Measurements from ENCODE around the gene MROH7. TPM values are rescaled to one million over a fixed set of nuclear protein-coding genes. Genes with fewer than 3 reads are reported as not detected.
A peak's percentile ranks its signal among the peaks of the same experiment; 100 is the strongest.

MROH7 gene
- total RNA-seq, 5 donors from 2014 or later (not counting 1 experiment from before 2014, with no cell fraction given): 0.15 to 0.63 (median 0.25) TPM

DNA sequence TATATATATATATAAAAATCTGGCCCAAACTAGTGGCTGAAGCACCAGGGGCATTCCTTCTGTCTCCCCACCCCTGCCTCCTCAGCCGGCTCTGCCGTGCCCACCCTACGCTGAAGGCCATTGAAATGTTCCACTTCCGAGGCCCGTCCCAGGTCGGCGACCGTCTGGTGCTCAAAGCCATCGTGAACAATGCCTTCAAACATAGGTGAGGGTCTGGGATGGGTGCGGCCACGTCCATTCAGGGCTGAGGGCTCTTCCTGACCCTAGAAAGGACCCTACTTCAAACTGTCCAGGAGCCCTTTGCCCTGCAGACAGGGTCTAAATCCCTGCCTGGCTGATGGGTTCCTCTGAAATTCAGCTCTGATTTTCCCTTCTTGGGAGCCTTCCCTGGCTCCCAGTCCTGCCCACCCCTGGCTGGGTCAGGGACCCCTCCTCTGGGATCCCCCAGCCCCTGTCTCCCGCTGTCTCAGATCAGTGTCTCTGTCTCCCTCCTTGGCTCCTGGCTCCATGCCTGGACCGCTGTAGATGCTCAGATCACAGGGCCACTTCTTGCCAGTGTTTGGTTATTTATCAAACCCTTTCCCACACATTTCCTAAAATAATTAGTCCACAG lies 42.3 kb upstream of the MROH7 start:
- Histone ChIP-seq H3K36me3 (ENCODE audit: control insufficient read depth in 2 of 2, extremely low read depth in 1 of 2, insufficient read depth in 1 of 2, low read length in 1 of 2) (no peaks in the 10 kb centered on the region), H3K4me1 (ENCODE audit: control insufficient read depth in 1 of 2, extremely low read depth in 1 of 2, insufficient read depth in 2 of 2, low read length in 2 of 2) (peaks cover 0 to 7% of the 10 kb centered on the region in 2 experiments), H3K27ac (ENCODE audit: low read length) (no peak overlapping the region), H3K4me3 (ENCODE audit: control insufficient read depth in 1 of 2, extremely low read depth in 1 of 2, low read length in 1 of 2) (no peak overlapping the region), H3K9me3 (no peaks in the 10 kb centered on the region), H3K27me3 (replicated peaks in 1 of 2; ENCODE audit: control insufficient read depth in 2 of 2, extremely low read depth in 1 of 2, insufficient read depth in 2 of 2, low read length in 1 of 2) (no peaks in the 10 kb centered on the region)
- Mint-ChIP-seq H3K4me3 (no peak overlapping the region), H3K4me1 (peaks cover 3 to 4% (median 3%) of the 10 kb centered on the region in 3 donors), H3K36me3 (no peaks in the 10 kb centered on the region), H3K27me3 (no peaks in the 10 kb centered on the region), H3K27ac (no peak overlapping the region), H3K9me3 (no peaks in the 10 kb centered on the region)
- DNase-seq (no peak), ATAC-seq (replicated peaks in 1 of 4) (no peak)
- ChIA-PET POLR2A (no interaction called here), CTCF (no interaction called here)
- 92% methylated on average over 13 of the region's 13 CpGs for WGBS (ENCODE audit: insufficient coverage)

DNA sequence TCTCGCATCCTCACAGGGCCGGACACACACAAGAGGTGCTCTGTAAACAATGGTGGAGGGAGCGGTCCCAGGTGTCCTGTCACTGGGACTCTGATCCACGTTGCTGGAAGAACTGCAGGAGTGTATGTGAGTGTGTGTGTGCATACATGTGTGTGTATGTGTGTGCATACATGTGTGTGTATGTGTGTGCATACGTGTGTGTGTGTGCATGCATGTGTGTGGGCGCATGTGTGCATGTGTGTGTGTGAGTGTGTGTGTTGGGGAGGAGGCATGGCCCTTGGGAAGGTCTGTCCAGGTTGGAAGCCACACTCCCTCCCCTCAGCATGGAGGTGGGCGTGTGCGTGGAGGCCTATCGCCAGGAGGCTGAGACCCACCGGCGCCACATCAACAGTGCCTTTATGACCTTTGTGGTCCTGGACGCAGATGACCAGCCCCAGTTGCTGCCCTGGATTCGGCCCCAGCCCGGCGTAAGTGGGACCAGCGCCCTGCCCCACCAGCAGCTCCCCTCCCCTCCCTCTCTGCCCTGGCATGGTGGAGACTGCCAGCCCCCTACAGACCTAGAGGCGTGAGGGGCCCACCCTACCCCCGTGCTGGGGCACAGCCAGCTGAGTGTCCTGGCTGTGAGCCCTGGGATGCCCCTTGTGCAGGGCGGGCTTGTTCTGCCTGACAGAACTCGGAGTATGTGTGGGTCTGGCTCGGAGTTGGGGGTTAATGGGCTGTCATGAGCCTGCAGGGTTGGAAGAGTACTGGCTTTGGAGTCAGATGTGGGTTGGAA lies 40.5 kb upstream of the MROH7 start:
- no peaks in the 10 kb centered on the region for H3K36me3 Mint-ChIP-seq
- Histone ChIP-seq H3K4me3 (ENCODE audit: control insufficient read depth in 1 of 2, extremely low read depth in 1 of 2, low read length in 1 of 2) (no peak overlapping the region), H3K27ac (ENCODE audit: low read length) (no peak overlapping the region), H3K4me1 (ENCODE audit: control insufficient read depth in 1 of 2, extremely low read depth in 1 of 2, insufficient read depth in 2 of 2, low read length in 2 of 2) (peaks cover 0 to 17% of the 10 kb centered on the region in 2 experiments), H3K27me3 (replicated peaks in 1 of 2; ENCODE audit: control insufficient read depth in 2 of 2, extremely low read depth in 1 of 2, insufficient read depth in 2 of 2, low read length in 1 of 2) (no peaks in the 10 kb centered on the region), H3K36me3 (ENCODE audit: control insufficient read depth in 2 of 2, extremely low read depth in 1 of 2, insufficient read depth in 1 of 2, low read length in 1 of 2) (no peaks in the 10 kb centered on the region), H3K9me3 (no peaks in the 10 kb centered on the region)
- DNase-seq (no peak), ATAC-seq (replicated peaks in 1 of 4) (no peak)
- no peak overlapping the region for H3K4me3 Mint-ChIP-seq
- H3K27ac Mint-ChIP-seq: no peak overlapping the region
- H3K9me3 Mint-ChIP-seq: no peaks in the 10 kb centered on the region
- H3K27me3 Mint-ChIP-seq: no peaks in the 10 kb centered on the region
- H3K4me1 Mint-ChIP-seq: peaks cover 14 to 16% (median 15%) of the 10 kb centered on the region in 3 donors
- 84% methylated on average over 18 of the region's 21 CpGs for WGBS (ENCODE audit: insufficient coverage)
- POLR2A ChIA-PET: no interaction called here
- CTCF ChIA-PET: no interaction called here

DNA sequence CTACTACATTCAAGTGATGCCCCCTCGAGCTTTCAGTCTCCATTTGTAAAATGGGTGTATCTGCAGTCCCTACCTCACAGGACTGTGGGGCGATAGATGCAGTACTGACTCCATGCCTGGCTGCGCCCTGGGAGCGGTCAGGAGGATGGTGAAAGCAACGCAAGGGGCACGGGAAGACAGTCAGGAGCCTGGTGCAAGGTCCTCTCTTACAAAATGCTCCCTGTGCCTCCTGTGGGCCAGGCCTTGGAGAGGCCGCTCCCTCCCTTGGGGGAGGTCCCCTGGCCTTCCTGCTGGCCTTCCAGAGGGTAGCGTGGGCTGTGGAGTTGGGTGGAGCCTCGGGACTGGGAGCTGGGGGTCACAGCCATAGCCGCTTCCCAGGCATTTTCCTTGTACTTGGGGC lies 39.9 kb upstream of the MROH7 start:
- Mint-ChIP-seq H3K4me3 (no peak overlapping the region), H3K9me3 (no peaks in the 10 kb centered on the region), H3K27me3 (no peaks in the 10 kb centered on the region), H3K36me3 (no peaks in the 10 kb centered on the region), H3K27ac (no peak overlapping the region), H3K4me1 (peaks cover 14 to 16% (median 15%) of the 10 kb centered on the region in 3 donors)
- ATAC-seq (replicated peaks in 1 of 4): no peak
- no peaks in the 10 kb centered on the region for H3K27me3 ChIP-seq (replicated peaks in 1 of 2; ENCODE audit: control insufficient read depth in 2 of 2, extremely low read depth in 1 of 2, insufficient read depth in 2 of 2, low read length in 1 of 2)
- no peaks in the 10 kb centered on the region for H3K9me3 ChIP-seq
- no peak for DNase-seq
- 91% methylated on average over 6 of the region's 10 CpGs for WGBS (ENCODE audit: insufficient coverage)
- H3K27ac ChIP-seq (ENCODE audit: low read length): no peak overlapping the region
- peaks cover 0 to 17% of the 10 kb centered on the region in 2 experiments for H3K4me1 ChIP-seq (ENCODE audit: control insufficient read depth in 1 of 2, extremely low read depth in 1 of 2, insufficient read depth in 2 of 2, low read length in 2 of 2)
- no peak overlapping the region for H3K4me3 ChIP-seq (ENCODE audit: control insufficient read depth in 1 of 2, extremely low read depth in 1 of 2, low read length in 1 of 2)
- ChIA-PET POLR2A (no interaction called here), CTCF (no interaction called here)
- H3K36me3 ChIP-seq (ENCODE audit: control insufficient read depth in 2 of 2, extremely low read depth in 1 of 2, insufficient read depth in 1 of 2, low read length in 1 of 2): no peaks in the 10 kb centered on the region

DNA sequence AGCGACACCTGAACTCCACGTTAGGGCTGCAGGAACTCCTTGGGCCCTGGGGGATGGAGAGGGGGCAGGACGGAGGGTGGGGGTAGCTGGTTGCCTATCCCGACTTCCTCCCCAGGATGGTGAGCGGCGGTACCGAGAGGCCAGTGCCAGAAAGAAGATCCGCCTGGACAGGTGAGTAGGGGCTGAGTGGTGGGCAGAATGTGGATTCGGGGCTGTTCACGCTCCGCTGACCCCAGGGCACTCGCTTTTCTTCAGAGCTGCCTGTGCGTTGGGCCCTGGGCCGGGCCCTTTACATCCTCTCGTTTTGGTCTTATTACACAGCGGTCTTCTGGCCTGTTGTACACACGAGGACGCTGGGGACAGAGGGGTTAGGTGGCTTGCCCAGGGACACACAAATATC lies 39.0 kb upstream of the MROH7 start:
- Histone ChIP-seq H3K27me3 (replicated peaks in 1 of 2; ENCODE audit: control insufficient read depth in 2 of 2, extremely low read depth in 1 of 2, insufficient read depth in 2 of 2, low read length in 1 of 2) (no peaks in the 10 kb centered on the region), H3K9me3 (no peaks in the 10 kb centered on the region), H3K27ac (ENCODE audit: low read length) (no peak overlapping the region), H3K4me3 (ENCODE audit: control insufficient read depth in 1 of 2, extremely low read depth in 1 of 2, low read length in 1 of 2) (no peak overlapping the region), H3K36me3 (ENCODE audit: control insufficient read depth in 2 of 2, extremely low read depth in 1 of 2, insufficient read depth in 1 of 2, low read length in 1 of 2) (no peaks in the 10 kb centered on the region), H3K4me1 (ENCODE audit: control insufficient read depth in 1 of 2, extremely low read depth in 1 of 2, insufficient read depth in 2 of 2, low read length in 2 of 2) (peaks cover 0 to 17% of the 10 kb centered on the region in 2 experiments)
- POLR2A ChIA-PET: no interaction called here
- DNase-seq (no peak), ATAC-seq (replicated peaks in 1 of 4) (no peak)
- no peak overlapping the region for H3K27ac Mint-ChIP-seq
- H3K4me3 Mint-ChIP-seq: no peak overlapping the region
- H3K4me1 Mint-ChIP-seq: peaks cover 14 to 16% (median 15%) of the 10 kb centered on the region in 3 donors
- no peaks in the 10 kb centered on the region for H3K9me3 Mint-ChIP-seq
- CTCF ChIA-PET: no interaction called here
- no peaks in the 10 kb centered on the region for H3K27me3 Mint-ChIP-seq
- no peaks in the 10 kb centered on the region for H3K36me3 Mint-ChIP-seq
- 96% methylated on average over 13 of the region's 18 CpGs for WGBS (ENCODE audit: insufficient coverage)

DNA sequence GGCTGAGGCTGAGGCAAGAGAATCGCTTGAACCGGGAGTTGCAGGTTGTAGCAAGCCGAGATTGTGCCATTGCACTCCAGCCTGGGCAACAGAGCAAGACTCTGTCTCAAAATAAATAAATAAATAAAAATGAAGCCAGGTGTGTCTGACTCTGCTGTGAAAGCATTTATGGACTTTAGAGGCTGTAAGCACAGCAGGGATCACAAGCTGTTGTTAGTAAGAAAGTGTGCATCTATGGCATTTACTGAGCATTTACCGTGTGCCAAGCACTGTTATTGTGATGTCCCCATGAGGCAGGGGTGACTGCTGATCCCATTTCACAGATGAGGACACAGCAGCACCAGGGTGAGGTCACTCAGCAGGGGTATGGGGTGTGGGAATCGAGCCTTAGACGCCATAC lies 38.3 kb upstream of the MROH7 start:
- Histone ChIP-seq H3K36me3 (ENCODE audit: control insufficient read depth in 2 of 2, extremely low read depth in 1 of 2, insufficient read depth in 1 of 2, low read length in 1 of 2) (no peaks in the 10 kb centered on the region), H3K4me3 (ENCODE audit: control insufficient read depth in 1 of 2, extremely low read depth in 1 of 2, low read length in 1 of 2) (no peak overlapping the region), H3K9me3 (no peaks in the 10 kb centered on the region), H3K4me1 (ENCODE audit: control insufficient read depth in 1 of 2, extremely low read depth in 1 of 2, insufficient read depth in 2 of 2, low read length in 2 of 2) (peaks cover 0 to 17% of the 10 kb centered on the region in 2 experiments), H3K27me3 (replicated peaks in 1 of 2; ENCODE audit: control insufficient read depth in 2 of 2, extremely low read depth in 1 of 2, insufficient read depth in 2 of 2, low read length in 1 of 2) (no peaks in the 10 kb centered on the region), H3K27ac (ENCODE audit: low read length) (no peak overlapping the region)
- ATAC-seq (replicated peaks in 1 of 4) (no peak), DNase-seq (no peak)
- Mint-ChIP-seq H3K27ac (no peak overlapping the region), H3K27me3 (no peaks in the 10 kb centered on the region), H3K9me3 (no peaks in the 10 kb centered on the region), H3K36me3 (no peaks in the 10 kb centered on the region), H3K4me1 (peaks cover 14 to 16% (median 15%) of the 10 kb centered on the region in 3 donors), H3K4me3 (no peak overlapping the region)
- 90% methylated on average over 2 of the region's 6 CpGs for WGBS (ENCODE audit: insufficient coverage)
- ChIA-PET POLR2A (no interaction called here), CTCF (no interaction called here)

DNA sequence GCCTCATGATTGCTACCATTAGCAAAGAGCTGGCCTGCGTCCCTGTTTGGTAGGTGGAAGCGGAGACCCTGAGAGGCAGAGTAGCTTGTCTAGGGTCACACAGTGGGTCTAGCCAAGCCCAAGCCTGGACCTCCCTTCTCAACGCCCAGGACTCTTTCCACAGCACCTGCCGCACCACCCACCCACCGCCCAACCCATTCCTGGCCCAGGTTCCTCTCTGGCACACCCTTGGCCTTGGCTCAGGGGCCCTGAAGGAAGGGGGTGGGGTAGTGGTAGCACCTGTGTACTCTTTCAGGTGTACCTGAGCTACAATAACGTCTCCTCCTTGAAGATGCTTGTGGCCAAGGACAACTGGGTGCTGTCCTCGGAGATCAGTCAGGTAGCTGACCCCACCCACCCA lies 37.5 kb upstream of the MROH7 start:
- Histone ChIP-seq H3K36me3 (ENCODE audit: control insufficient read depth in 2 of 2, extremely low read depth in 1 of 2, insufficient read depth in 1 of 2, low read length in 1 of 2) (no peaks in the 10 kb centered on the region), H3K27me3 (replicated peaks in 1 of 2; ENCODE audit: control insufficient read depth in 2 of 2, extremely low read depth in 1 of 2, insufficient read depth in 2 of 2, low read length in 1 of 2) (no peaks in the 10 kb centered on the region), H3K9me3 (no peaks in the 10 kb centered on the region), H3K27ac (ENCODE audit: low read length) (no peak overlapping the region), H3K4me1 (ENCODE audit: control insufficient read depth in 1 of 2, extremely low read depth in 1 of 2, insufficient read depth in 2 of 2, low read length in 2 of 2) (peaks cover 0 to 17% of the 10 kb centered on the region in 2 experiments), H3K4me3 (ENCODE audit: control insufficient read depth in 1 of 2, extremely low read depth in 1 of 2, low read length in 1 of 2) (no peak overlapping the region)
- Mint-ChIP-seq H3K36me3 (no peaks in the 10 kb centered on the region), H3K4me1 (peaks cover 14 to 16% (median 15%) of the 10 kb centered on the region in 3 donors), H3K27ac (peak overlapping the region; percentile 26 to 81), H3K27me3 (no peaks in the 10 kb centered on the region), H3K4me3 (peak overlapping the region in 1 of 3 donors; percentile 44), H3K9me3 (no peaks in the 10 kb centered on the region)
- peak in 1 of 4 experiments; percentile 10 for ATAC-seq (replicated peaks in 1 of 4)
- DNase-seq: no peak
- WGBS (ENCODE audit: insufficient coverage): 71% methylated on average over 1 of the region's 7 CpGs
- ChIA-PET POLR2A (no interaction called here), CTCF (no interaction called here)

Data from T-cell (primary cell).